ENCODE data around the gene KXD1. TPM values are rescaled to one million over a fixed set of nuclear protein-coding genes. Genes with fewer than 3 reads are reported as not detected.
"Not testable (repeated sequence)": the region's sequence is repeated elsewhere in the genome, so short reads cannot be mapped to it uniquely, and the experiment has no call there.

Gene KXD1
- total RNA-seq, result 75.2 and 84.4 TPM in 2 replicates

GRCh38 chr19:18557411-18558201 is at the start of gene KXD1:
Gene KXD1, plus strand, starts transcription at chr19:18557870. Its CDS starts 4,187 bp downstream, at chr19:18562057.
- peak; percentile 98 for DNase-seq (ENCODE audit: low read depth, low spot score)

- DNase-seq (ENCODE audit: low read depth, low spot score), result no peak
Observed at GRCh38 chr19:18508585-18508984, 49.1 kb upstream of the KXD1 start.

GRCh38 chr19:18510216-18510615 is 47.5 kb upstream of the KXD1 start:
- no peak for DNase-seq (ENCODE audit: low read depth, low spot score)

- DNase-seq (ENCODE audit: low read depth, low spot score), result no peak
Observed at GRCh38 chr19:18513868-18514267, 43.8 kb upstream of the KXD1 start.

- no peak for DNase-seq (ENCODE audit: low read depth, low spot score)
Observed at GRCh38 chr19:18514800-18515682, 42.6 kb upstream of the KXD1 start.

- no peak for DNase-seq (ENCODE audit: low read depth, low spot score)
Observed at GRCh38 chr19:18515959-18516358, 41.7 kb upstream of the KXD1 start.

- DNase-seq (ENCODE audit: low read depth, low spot score), result no peak
Observed at GRCh38 chr19:18517606-18518005, 40.1 kb upstream of the KXD1 start.

GRCh38 chr19:18518639-18519038 is 39.0 kb upstream of the KXD1 start:
- no peak for DNase-seq (ENCODE audit: low read depth, low spot score)

GRCh38 chr19:18519962-18520847 is 37.5 kb upstream of the KXD1 start:
- DNase-seq (ENCODE audit: low read depth, low spot score), result peak; percentile 54

- no peak for DNase-seq (ENCODE audit: low read depth, low spot score)
Observed at GRCh38 chr19:18520848-18521691, 36.6 kb upstream of the KXD1 start.

GRCh38 chr19:18521692-18522123 is 36.0 kb upstream of the KXD1 start, which contains the start of gene ELL:
Gene ELL, minus strand, starts transcription at chr19:18522070. Its CDS starts 15 bp downstream, at chr19:18522055.
- DNase-seq (ENCODE audit: low read depth, low spot score), result no peak

GRCh38 chr19:18522124-18522861 is 35.4 kb upstream of the KXD1 start:
- DNase-seq (ENCODE audit: low read depth, low spot score), result peak; percentile 100

- DNase-seq (ENCODE audit: low read depth, low spot score), result not testable (repeated sequence)
Observed at GRCh38 chr19:18522862-18523440, 34.7 kb upstream of the KXD1 start.

GRCh38 chr19:18523841-18524240 is 33.8 kb upstream of the KXD1 start:
- no peak for DNase-seq (ENCODE audit: low read depth, low spot score)

- DNase-seq (ENCODE audit: low read depth, low spot score), result no peak
Observed at GRCh38 chr19:18526316-18526715, 31.4 kb upstream of the KXD1 start.

GRCh38 chr19:18529782-18530181 is 27.9 kb upstream of the KXD1 start:
- no peak for DNase-seq (ENCODE audit: low read depth, low spot score)

- no peak for DNase-seq (ENCODE audit: low read depth, low spot score)
Observed at GRCh38 chr19:18531485-18531884, 26.2 kb upstream of the KXD1 start.

- no peak for DNase-seq (ENCODE audit: low read depth, low spot score)
Observed at GRCh38 chr19:18532168-18532890, 25.3 kb upstream of the KXD1 start.

GRCh38 chr19:18533058-18533457 is 24.6 kb upstream of the KXD1 start:
- no peak for DNase-seq (ENCODE audit: low read depth, low spot score)

All from pulmonary artery endothelial cell (primary cell).